ENCODE measurements around the gene PIMREG.

PIMREG gene

DNA sequence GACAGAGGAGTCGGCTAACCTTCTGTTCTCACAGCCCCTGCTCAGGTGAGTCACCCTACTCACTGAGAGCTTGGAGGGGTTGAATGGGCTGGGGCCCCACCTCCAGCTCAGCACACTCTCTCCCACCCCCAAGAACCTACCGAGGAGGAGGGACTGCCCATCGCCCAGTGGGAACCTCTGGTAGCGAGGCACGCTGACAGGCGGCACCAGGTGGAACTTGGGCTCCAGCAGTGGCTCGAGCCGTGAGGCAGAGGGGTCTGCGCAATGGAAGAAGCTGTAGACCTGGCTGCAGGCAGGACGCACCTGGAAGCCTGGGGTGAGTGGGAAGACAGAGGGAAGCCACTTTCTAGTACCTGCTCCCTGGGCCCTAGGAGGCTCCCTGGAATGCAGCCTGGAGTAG lies 28.3 kb downstream of the PIMREG start:
- no peak overlapping the region for H3K27ac ChIP-seq (ENCODE audit: low read depth, low read length, severe bottlenecking)
- no peaks in the 10 kb centered on the region for H3K9me3 ChIP-seq (ENCODE audit: control insufficient read depth, low read length)
- 89 to 93% methylated on average over 6 to 9 of the region's 10 CpGs for WGBS, 2 experiments (ENCODE audit: insufficient coverage in 2 of 2)
- no peak overlapping the region for H3K4me3 ChIP-seq (ENCODE audit: extremely low read depth, insufficient read depth, low read length, poor library complexity, severe bottlenecking)
- no peaks in the 10 kb centered on the region for H3K36me3 ChIP-seq (ENCODE audit: control insufficient read depth, insufficient read depth, low read length)
- peaks cover 14% of the 10 kb centered on the region for H3K4me1 ChIP-seq (ENCODE audit: control insufficient read depth, insufficient read depth, low read length, poor library complexity, severe bottlenecking)

GRCh38 chr17:6473128-6473767 lies 29.0 kb downstream of the PIMREG start:
- WGBS, 2 experiments (ENCODE audit: insufficient coverage in 2 of 2) = 41 to 44% methylated on average over 10 to 12 of the region's 14 CpGs
- H3K9me3 ChIP-seq (ENCODE audit: control insufficient read depth, low read length) = no peaks in the 10 kb centered on the region
- H3K27ac ChIP-seq (ENCODE audit: low read depth, low read length, severe bottlenecking) = no peak overlapping the region
- H3K4me3 ChIP-seq (ENCODE audit: extremely low read depth, insufficient read depth, low read length, poor library complexity, severe bottlenecking) = no peak overlapping the region
- H3K36me3 ChIP-seq (ENCODE audit: control insufficient read depth, insufficient read depth, low read length) = no peaks in the 10 kb centered on the region
- H3K4me1 ChIP-seq (ENCODE audit: control insufficient read depth, insufficient read depth, low read length, poor library complexity, severe bottlenecking) = peaks cover 14% of the 10 kb centered on the region

GRCh38 chr17:6474376-6474775 lies 30.1 kb downstream of the PIMREG start:
- WGBS, 2 experiments (ENCODE audit: insufficient coverage in 2 of 2) = 94 to 98% methylated on average over 20 to 22 of the region's 22 CpGs
- no peak overlapping the region for H3K27ac ChIP-seq (ENCODE audit: low read depth, low read length, severe bottlenecking)
- H3K4me1 ChIP-seq (ENCODE audit: control insufficient read depth, insufficient read depth, low read length, poor library complexity, severe bottlenecking) = peaks cover 14% of the 10 kb centered on the region
- H3K4me3 ChIP-seq (ENCODE audit: extremely low read depth, insufficient read depth, low read length, poor library complexity, severe bottlenecking) = no peak overlapping the region
- H3K36me3 ChIP-seq (ENCODE audit: control insufficient read depth, insufficient read depth, low read length) = no peaks in the 10 kb centered on the region
- no peaks in the 10 kb centered on the region for H3K9me3 ChIP-seq (ENCODE audit: control insufficient read depth, low read length)

DNA sequence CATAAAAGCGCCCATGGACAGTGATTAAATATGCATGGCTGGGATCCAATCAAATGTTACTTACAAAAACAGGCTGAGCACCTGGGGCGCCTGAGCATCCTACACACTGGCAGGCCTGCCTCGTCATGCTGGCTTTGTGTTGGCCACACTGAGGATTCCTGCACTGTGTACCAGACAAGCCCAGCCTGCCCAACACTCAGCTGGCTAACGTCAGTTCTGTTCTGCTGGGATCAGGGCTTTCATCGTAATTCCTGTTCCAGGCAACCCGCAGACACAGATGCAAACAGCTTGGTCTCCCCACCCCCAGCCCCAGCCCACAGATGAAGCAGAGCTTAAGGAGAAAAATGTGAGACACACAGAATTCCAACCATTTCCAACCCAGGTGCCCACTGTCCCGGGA lies 30.7 kb downstream of the PIMREG start:
- H3K27ac ChIP-seq (ENCODE audit: low read depth, low read length, severe bottlenecking) = no peak overlapping the region
- H3K4me3 ChIP-seq (ENCODE audit: extremely low read depth, insufficient read depth, low read length, poor library complexity, severe bottlenecking) = no peak overlapping the region
- WGBS, 2 experiments (ENCODE audit: insufficient coverage in 2 of 2) = 77 to 79% methylated on average over 6 to 7 of the region's 7 CpGs
- peaks cover 14% of the 10 kb centered on the region for H3K4me1 ChIP-seq (ENCODE audit: control insufficient read depth, insufficient read depth, low read length, poor library complexity, severe bottlenecking)
- no peaks in the 10 kb centered on the region for H3K9me3 ChIP-seq (ENCODE audit: control insufficient read depth, low read length)
- H3K36me3 ChIP-seq (ENCODE audit: control insufficient read depth, insufficient read depth, low read length) = no peaks in the 10 kb centered on the region

GRCh38 chr17:6475411-6475810 lies 31.2 kb downstream of the PIMREG start:
- H3K36me3 ChIP-seq (ENCODE audit: control insufficient read depth, insufficient read depth, low read length) = no peaks in the 10 kb centered on the region
- no peaks in the 10 kb centered on the region for H3K9me3 ChIP-seq (ENCODE audit: control insufficient read depth, low read length)
- WGBS, 2 experiments (ENCODE audit: insufficient coverage in 2 of 2) = 85 to 94% methylated on average over 3 to 4 of the region's 4 CpGs
- no peak overlapping the region for H3K27ac ChIP-seq (ENCODE audit: low read depth, low read length, severe bottlenecking)
- H3K4me3 ChIP-seq (ENCODE audit: extremely low read depth, insufficient read depth, low read length, poor library complexity, severe bottlenecking) = no peak overlapping the region
- peaks cover 14% of the 10 kb centered on the region for H3K4me1 ChIP-seq (ENCODE audit: control insufficient read depth, insufficient read depth, low read length, poor library complexity, severe bottlenecking)

GRCh38 chr17:6476076-6476809 lies 32.0 kb downstream of the PIMREG start:
- H3K4me1 ChIP-seq (ENCODE audit: control insufficient read depth, insufficient read depth, low read length, poor library complexity, severe bottlenecking) = peaks cover 14% of the 10 kb centered on the region
- 86 to 90% methylated on average over 5 to 6 of the region's 8 CpGs for WGBS, 2 experiments (ENCODE audit: insufficient coverage in 2 of 2)
- H3K9me3 ChIP-seq (ENCODE audit: control insufficient read depth, low read length) = no peaks in the 10 kb centered on the region
- no peak overlapping the region for H3K27ac ChIP-seq (ENCODE audit: low read depth, low read length, severe bottlenecking)
- H3K36me3 ChIP-seq (ENCODE audit: control insufficient read depth, insufficient read depth, low read length) = no peaks in the 10 kb centered on the region
- H3K4me3 ChIP-seq (ENCODE audit: extremely low read depth, insufficient read depth, low read length, poor library complexity, severe bottlenecking) = no peak overlapping the region

DNA sequence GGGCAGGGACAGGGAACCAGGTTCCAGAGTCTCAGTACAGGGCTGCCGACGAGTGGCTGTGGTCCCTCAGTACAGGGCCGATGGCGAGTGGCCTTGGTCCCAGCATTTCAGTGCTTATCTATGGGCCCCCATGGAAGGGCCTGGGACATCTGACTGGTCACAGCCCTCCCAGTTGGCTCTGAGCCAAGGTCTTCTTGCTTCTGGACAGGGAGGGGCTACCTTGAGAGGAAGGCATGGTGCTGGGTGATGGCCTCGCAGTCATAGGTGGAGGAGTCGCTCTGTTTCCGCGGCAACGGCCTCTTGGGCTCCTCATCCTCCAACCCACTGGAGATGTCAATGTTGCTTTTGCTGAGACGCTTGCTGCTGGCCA lies 32.5 kb downstream of the PIMREG start:
- Histone ChIP-seq H3K36me3 (ENCODE audit: control insufficient read depth, insufficient read depth, low read length) (no peaks in the 10 kb centered on the region), H3K27ac (ENCODE audit: low read depth, low read length, severe bottlenecking) (no peak overlapping the region), H3K9me3 (ENCODE audit: control insufficient read depth, low read length) (no peaks in the 10 kb centered on the region), H3K4me1 (ENCODE audit: control insufficient read depth, insufficient read depth, low read length, poor library complexity, severe bottlenecking) (peaks cover 14% of the 10 kb centered on the region), H3K4me3 (ENCODE audit: extremely low read depth, insufficient read depth, low read length, poor library complexity, severe bottlenecking) (no peak overlapping the region)
- 93% methylated on average over 5 to 9 of the region's 10 CpGs for WGBS, 2 experiments (ENCODE audit: insufficient coverage in 2 of 2)

- H3K4me1 ChIP-seq (ENCODE audit: control insufficient read depth, insufficient read depth, low read length, poor library complexity, severe bottlenecking) = peaks cover 14% of the 10 kb centered on the region
- H3K27ac ChIP-seq (ENCODE audit: low read depth, low read length, severe bottlenecking) = no peak overlapping the region
- 89 to 92% methylated on average over 12 to 13 of the region's 14 CpGs for WGBS, 2 experiments (ENCODE audit: insufficient coverage in 2 of 2)
- no peak overlapping the region for H3K4me3 ChIP-seq (ENCODE audit: extremely low read depth, insufficient read depth, low read length, poor library complexity, severe bottlenecking)
- H3K9me3 ChIP-seq (ENCODE audit: control insufficient read depth, low read length) = no peaks in the 10 kb centered on the region
- H3K36me3 ChIP-seq (ENCODE audit: control insufficient read depth, insufficient read depth, low read length) = no peaks in the 10 kb centered on the region
Measured at GRCh38 chr17:6477831-6478383, 33.7 kb downstream of the PIMREG start.

DNA sequence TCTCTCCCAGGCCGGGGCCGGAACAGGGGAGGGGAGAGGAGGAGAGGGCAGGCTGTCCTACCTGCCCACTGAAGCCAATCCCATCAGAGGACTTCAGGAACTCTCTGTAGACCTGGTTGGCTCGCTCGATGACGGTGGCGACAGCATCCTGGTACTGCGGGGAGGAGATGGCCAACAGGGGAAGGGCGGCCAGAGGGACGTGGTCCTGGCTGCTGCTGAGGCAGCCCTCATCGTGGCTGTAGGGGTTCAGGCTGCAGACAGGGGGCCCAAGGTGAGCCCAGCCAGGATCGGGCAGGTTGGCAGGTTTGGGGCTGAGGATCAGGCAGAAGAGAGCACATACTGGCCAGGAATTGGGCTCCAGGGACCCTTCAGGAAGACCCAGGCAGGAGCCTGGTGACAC lies 34.2 kb downstream of the PIMREG start:
- no peaks in the 10 kb centered on the region for H3K36me3 ChIP-seq (ENCODE audit: control insufficient read depth, insufficient read depth, low read length)
- H3K27ac ChIP-seq (ENCODE audit: low read depth, low read length, severe bottlenecking) = no peak overlapping the region
- 92 to 97% methylated on average over 4 to 11 of the region's 11 CpGs for WGBS, 2 experiments (ENCODE audit: insufficient coverage in 2 of 2)
- H3K9me3 ChIP-seq (ENCODE audit: control insufficient read depth, low read length) = no peaks in the 10 kb centered on the region
- H3K4me1 ChIP-seq (ENCODE audit: control insufficient read depth, insufficient read depth, low read length, poor library complexity, severe bottlenecking) = peaks cover 14% of the 10 kb centered on the region
- no peak overlapping the region for H3K4me3 ChIP-seq (ENCODE audit: extremely low read depth, insufficient read depth, low read length, poor library complexity, severe bottlenecking)

DNA sequence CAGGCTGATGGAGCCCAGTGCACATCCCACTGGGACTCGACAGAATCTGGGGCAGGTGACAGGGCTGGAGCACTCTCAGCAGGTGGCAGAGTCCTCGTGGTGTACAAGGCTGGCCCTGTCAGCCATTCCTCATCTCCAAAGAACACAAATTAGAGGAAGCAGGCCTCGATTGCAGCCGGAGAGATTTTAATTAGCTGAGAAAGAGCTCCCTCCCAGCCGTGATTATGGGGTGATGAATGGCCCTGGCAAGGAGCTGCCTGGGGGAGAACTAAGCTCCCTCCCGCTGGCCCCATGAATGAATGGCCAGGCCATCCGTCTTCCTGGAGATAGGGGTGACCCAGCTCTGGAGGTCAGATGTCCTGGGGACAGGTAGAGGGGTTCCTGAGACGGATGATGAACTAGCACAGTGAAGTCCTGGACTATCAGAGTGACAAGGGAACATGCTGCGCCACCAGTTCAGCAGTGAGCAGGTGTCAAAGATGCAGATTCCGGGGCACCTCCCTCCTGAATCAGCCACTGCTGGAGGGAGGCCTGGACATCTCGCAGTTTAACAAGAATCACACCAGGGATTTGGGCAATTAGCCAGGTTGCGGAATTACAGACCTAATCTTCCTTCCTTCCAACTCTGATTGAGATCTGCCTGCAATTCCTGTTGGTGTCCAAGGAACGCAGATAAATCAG lies 35.5 kb downstream of the PIMREG start:
- no peaks in the 10 kb centered on the region for H3K36me3 ChIP-seq (ENCODE audit: control insufficient read depth, insufficient read depth, low read length)
- WGBS, 2 experiments (ENCODE audit: insufficient coverage in 2 of 2) = 76 to 80% methylated on average over 8 to 11 of the region's 13 CpGs
- no peaks in the 10 kb centered on the region for H3K9me3 ChIP-seq (ENCODE audit: control insufficient read depth, low read length)
- H3K4me3 ChIP-seq (ENCODE audit: extremely low read depth, insufficient read depth, low read length, poor library complexity, severe bottlenecking) = no peak overlapping the region
- peaks cover 14% of the 10 kb centered on the region for H3K4me1 ChIP-seq (ENCODE audit: control insufficient read depth, insufficient read depth, low read length, poor library complexity, severe bottlenecking)
- H3K27ac ChIP-seq (ENCODE audit: low read depth, low read length, severe bottlenecking) = no peak overlapping the region
